Stimulated activated CD8-positive, alpha-beta memory T cell treated with anti-CD3 and anti-CD28 coated beads, Interleukin-7, amount 100 ng/mL, for 1 hour (primary cell): ENCODE measurements around the gene KRT17.
"Not testable (repeated sequence)": the region's sequence is repeated elsewhere in the genome, so short reads cannot be mapped to it uniquely, and the experiment has no call there.

Source experiments
- DNase-seq, 2 donors: peaks; one replicate each; pipeline ENCODE4 v3.0.0-alpha.2; 2020; ENCODE audit warnings: low read depth in 2 of 2

Gene KRT17

DNA sequence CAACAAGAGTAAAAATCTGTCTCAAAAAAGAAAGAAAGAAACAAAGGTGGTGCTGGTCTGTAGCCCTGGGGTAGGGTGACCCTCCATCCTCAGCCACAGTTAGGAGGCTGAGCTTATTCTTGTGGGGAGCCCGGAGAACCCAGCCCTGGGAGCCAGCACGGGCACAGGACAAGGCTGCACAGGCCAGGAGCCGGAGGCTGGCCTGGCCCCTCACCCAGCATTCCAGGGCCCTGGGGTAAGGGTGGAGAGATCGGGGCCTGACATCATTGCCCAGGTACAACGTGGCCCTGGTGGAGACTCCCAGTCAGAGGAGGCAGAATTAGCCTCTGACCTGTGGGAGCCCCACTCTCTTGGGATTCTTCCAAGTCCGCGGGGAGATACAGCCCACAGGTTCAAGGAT lies 10.3 kb upstream of the KRT17 start:
- DNase-seq = no peak

DNA sequence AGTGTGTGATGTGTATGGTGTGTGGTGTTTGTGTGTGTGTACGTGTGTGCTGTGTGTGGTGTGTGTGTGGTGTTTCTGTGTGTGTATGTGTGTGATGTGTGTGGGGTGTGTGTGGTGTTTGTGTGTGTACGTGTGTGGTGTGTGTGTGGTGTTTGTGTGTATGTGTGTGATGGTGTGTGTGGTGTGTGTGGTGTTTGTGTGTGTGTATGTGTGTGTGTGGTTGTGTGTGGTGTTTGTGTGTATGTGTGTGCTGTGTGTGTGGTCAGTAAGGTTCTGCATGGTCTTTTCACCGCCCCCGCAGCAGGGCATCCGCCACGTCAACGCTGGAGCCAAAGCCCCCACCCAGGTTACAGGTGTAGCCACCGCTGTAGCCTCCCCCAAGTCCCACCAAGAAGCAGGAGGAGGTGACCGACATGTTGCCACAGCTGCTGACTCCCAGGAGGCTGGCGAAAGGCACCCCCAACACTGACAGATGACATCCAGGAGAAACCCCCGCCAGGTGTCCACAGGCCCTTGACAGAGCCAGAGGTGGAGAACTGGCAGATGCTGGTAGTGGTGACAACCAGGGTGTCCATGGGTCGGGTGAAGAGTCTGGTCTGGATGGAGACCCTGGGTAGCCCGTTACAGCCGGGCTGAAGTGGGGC lies 9.3 kb upstream of the KRT17 start:
- no peak for DNase-seq

DNA sequence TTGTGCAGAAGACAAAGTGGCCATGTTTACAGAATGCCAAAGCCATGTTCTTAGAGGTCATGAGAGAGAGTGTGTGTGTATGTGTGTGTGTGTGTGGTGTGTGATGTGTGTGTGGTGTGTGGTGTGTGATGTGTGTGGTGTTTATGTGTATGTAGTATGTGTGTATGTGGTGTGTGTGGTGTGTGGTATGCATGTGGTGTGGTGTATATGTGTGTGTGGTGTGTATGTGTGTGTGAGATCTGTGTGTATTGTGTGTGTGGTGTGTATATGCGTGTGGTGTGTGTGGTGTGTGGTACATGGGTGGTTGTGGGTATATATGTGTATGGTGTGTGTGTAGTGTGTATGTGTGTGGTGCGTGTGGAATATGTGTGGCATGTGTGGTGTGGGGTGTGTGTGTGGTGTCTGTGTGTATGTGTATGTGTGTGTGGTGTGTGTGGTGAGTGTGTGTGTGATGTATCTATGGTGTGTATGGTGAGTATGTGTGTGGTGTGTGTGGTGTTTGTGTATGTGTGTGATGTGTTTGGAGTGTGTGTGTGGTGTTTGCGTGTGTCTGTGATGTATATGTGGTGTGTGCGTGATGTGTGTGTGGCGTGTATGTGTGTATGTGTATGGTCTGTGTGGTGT lies 8.2 kb upstream of the KRT17 start:
- DNase-seq = no peak

DNA sequence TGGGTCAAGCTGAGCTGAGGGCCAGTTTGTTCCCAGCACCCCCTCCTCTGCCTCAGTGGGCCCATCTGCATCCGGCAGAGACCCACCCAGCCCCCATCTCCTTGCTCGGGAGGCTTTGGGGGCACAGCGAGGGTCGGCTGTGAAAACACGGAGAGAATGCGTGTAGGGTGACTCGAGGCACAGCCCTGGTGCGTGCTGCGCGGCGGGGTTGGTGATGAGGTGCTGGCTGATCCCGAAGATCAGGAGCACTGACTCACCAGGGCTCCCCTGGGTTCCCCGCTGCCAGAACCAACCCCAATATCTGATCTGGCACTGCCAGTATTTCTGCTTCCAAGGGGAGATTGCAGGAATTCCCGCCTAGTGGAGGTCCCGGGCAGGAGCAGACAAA lies 7.5 kb upstream of the KRT17 start:
- no peak for DNase-seq

DNA sequence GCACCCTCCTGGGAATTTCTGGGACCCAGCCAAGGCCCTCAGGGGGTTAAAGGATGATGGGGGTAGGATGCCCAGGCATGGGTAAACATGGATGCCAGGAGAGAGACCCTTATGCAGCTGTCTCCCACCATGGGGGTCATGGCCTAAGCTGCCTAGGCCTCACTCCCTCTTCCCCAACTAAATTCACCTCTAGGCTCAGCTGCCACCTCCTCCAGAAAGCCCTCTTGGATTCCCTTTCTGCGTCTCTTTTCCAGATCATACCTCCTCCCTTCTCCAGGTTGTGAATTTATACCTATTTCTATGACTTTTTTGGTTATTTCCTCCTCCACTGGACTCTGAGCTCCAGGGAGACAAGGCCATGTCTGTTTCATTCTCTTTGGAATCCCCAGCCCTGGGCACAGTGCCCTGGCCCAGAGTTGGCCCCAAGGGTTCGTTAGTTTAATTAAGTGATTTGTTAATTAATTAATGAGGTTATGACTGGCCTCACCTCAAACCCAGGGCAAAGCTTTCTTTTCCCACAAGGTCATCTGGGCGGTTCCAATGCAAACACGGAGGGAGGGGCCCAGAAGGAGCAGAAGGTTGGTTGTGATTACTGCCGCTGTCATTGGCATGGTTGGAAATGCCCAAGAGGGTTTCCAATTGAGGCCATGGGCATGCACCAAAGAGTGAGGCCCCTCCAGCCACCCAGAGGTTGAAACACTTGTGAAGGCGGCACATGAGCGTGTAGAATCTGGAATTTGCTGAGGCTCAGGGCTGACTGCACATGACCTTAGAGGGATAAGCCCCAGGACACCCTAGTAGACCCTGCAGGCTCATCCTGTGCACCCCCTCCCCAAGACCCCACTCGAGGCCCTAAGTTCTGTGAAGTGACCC lies 6.9 kb upstream of the KRT17 start:
- DNase-seq = no peak

DNA sequence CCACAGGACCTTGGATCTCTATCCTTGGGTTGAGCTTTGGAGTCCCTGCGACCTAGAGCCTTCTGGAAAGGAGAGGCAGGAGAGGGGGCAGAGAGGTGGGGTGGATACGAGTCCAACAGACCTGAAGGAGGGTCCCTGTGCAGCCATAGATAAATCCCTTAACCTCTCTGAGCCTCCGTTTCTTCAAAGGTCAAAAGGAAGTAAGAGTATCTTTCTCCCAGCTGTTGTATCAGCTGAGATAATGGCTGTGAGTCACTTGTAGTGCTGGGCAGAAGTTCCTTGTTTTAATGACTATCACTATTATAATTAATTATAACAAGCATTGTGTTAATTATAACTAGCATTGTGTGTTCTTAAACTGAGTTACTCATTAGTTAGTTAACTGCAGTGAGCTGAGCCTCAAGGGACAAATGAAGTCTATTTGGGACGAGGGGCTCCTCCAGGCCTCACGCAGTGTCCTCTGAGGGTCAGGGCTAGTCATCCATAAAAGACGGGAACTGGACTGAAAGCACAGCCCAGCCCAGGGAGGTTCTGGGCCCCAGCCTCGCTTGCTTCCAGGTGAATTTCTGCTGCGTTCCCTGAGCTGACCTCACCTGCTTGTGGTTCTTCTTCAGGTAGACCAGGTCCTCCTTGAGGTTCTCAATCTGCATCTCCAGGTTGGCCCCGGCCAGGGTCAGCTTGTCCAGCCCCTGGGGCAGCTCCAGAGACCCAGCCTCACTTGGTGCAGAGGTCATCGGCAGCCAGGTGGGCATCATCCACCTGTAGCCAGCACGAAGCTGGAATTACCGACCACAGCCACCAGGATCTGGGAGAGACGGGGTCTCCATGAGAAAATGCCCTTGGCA lies 5.7 kb upstream of the KRT17 start:
- no peak for DNase-seq

DNA sequence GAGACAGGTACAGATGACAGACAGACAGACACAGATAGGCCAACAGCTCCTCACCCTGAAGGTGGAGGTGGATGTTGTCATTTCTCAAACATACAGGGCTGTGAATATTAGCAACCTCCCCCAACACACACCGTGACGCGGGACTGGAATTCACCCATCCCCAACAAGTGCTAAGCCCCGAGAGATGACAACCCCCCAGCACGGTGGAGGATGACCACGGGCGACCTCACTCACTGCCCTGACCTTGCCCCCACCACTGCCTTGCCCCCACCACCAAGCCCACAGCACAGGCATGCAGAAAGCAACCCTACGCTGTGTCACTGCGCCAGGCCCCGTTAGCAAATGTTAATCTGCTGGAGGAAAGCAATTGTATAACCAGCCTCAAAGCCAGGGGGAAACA lies 4.9 kb upstream of the KRT17 start:
- DNase-seq = no peak

DNA sequence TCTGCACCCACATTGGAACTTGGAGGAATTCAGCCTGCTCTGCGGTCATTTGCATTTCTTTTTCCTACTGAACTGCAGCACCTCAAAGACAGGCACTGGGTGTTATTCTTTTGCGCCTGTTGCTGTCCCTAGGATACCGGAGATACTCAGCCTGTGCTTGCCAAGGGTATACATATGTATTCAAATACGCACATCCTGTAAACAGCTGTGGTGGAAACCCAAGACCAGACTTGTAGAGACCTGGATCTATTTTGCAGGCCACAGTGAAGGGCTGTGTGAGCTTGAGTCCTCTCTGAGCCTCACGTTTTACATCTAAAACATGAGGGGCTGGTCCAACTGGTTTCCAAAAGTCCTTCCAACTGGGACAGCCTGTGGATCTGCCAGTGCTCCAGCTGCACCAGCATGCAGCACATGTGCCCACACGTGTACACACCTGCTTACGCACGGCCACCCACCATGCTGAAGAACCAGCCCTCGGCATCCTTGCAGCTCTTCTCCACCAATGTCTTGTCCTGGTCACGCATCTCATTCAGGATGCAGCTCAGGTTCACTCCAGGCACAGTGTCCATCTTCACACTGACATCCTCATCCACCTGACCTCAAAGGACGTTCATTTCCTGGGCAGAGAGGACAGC lies 4.4 kb upstream of the KRT17 start:
- DNase-seq = not testable (repeated sequence)

DNA sequence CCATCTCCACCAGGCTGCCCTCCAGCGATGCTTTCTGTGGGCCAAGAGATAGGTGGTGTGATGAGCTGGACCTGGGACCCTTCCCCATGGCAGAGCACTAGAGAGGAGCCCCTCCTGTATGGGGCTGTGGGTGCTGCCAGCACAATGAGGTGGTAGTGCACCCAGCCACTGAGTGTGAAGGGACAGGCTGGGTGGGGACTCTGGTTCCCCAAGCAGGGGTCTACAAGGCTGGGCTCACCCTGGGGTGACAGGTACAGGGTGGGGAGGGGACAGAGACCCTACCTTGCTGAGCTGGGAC lies 3.6 kb upstream of the KRT17 start:
- not testable (repeated sequence) for DNase-seq

DNA sequence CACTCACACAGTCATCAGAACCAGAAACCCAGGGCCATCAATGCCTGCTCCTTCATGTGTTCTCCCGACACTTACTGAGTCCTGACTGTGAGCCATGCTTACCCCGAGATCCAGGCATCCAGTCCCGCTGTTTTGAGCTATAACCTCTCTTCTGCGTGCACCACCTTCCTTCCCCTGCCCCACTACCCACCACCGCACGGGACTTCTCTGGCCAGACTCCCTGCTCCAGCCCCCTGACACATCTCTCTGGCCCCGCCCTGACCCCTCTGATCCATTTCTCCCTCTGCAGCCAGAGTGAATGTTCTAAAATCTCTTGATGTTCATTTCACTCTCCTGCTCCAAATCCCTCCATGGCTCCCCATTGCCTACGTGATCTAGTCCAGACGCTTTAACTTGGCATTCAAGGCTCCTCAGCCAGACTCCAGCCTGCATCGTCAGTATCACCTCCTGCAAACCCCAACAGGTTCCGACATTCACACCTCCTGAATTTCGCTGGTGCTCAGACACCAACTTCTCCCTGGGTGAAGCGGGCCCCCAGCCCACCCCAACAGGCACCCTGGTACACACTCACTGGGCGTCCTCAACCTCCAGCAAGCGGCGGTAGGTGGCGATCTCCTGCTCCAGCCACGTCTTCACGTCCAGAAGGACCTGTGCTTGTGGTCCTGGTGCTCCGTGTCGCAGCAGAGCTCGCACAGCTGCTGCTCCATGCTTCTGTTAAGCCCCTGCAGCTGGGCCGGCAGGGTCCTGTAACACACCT lies 3.1 kb upstream of the KRT17 start:
- DNase-seq = no peak

DNA sequence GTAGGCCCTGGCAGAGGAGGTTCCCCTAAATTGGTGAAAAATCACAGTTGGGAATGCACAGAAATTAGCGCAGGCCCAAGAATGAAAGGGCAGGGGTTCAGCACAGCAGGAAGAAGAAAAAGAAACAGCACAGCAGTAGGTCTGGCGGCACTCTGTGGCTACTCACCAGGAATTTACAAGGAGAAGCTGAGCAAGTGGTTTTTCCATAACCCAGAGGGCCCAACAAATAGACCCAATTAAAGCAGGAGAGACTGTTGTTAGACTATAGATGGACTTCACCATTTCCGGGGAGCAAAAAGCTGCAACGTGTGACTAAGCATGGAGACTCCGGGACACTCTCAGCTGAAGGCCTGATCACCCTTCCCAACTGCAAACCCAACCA lies 2.5 kb upstream of the KRT17 start:
- DNase-seq = not testable (repeated sequence)

DNA sequence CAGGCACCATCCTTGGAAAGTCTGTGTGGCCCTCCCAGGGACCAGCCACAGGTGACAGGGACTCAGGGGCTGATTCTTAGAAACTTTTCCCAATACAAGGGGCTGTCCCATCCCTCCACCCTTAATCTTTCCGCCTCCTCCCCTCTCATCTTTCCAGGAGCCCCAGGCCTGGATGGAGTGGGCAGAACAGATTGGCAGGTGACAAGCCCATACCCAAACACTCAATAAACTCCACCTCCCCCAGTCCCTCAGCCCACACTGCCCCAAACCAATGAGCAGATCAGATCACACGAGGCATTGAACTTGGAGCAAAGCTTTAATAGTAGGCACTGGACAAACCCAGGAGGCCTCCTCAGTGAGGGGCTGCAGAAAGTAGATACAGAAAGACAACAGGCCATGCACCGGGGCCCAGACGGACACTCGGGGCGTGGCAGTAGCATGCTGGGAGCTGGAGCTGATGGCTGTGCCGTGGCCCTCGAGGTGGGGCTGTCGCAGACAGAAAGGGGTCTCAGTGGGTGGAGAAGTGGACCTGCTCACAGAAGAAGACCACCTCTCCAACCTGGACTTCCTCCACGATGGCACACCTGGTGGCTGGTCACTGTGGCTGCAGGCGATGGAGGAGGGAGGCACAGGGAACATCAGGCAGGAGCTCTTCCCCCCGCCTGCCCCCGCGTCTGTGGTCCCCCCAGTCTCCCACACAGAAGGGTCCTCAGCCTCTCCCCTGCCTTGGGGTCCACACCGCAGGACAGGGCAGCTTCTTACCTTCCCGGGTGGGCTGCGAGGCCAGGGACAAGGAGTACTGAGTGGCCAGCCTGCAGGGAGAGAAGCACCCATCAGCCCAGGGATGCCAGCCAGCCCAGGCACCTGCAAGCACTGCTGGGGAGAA lies 1.9 kb upstream of the KRT17 start:
- DNase-seq = not testable (repeated sequence)

DNA sequence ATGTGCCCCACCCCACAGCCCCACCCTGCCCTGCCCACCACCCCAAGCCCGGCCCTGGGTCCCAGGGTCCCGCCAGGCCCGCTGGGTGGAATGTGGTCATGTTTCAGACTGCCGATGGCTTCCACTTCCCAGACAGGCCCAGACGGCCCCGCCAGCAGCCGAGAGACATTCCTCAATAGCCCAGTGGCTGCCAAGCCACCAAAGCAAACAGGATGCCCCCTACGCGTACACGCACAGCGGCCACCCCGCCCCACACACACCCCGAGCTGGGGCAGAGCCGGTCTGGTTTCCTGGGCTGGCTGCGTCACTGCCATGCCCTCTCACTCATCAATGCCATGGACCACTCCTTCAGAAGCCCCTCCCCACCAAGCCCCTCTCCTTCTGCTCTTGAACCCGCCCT lies 1.2 kb upstream of the KRT17 start:
- no peak for DNase-seq

DNA sequence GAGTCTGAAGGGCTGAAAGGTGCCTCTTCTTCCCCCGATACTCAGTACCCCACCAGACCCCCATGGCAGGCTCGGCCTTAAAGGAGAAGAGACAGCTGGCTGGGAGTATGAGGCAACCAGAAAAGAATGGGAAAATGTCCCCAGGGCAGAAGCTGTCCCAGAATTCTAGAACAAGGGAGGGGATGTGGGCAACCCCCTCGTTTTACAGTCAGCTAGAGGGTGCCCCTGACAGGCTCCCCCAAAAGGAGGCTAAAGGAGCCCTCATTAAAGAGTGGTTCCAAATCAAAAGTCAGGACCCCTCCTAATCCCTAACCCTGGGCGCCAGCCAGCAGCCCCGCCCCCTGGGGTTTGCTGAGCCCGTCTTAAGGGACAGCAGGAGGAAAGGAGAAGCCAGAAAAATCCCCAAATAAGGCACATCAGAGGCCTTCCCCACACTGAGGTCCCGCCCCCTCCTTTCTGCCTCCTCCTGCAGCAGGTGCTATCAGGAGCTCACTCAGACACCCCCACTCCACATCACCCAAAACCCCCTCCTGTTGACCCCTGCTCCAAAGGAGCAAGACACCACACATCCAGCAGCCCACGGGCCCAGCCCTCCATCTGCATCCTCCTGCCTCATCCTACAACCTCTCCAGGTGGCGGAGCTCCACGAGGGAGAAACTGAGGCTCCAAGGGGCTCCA lies 1.1 kb downstream of the KRT17 start:
- DNase-seq = not testable (repeated sequence)

DNA sequence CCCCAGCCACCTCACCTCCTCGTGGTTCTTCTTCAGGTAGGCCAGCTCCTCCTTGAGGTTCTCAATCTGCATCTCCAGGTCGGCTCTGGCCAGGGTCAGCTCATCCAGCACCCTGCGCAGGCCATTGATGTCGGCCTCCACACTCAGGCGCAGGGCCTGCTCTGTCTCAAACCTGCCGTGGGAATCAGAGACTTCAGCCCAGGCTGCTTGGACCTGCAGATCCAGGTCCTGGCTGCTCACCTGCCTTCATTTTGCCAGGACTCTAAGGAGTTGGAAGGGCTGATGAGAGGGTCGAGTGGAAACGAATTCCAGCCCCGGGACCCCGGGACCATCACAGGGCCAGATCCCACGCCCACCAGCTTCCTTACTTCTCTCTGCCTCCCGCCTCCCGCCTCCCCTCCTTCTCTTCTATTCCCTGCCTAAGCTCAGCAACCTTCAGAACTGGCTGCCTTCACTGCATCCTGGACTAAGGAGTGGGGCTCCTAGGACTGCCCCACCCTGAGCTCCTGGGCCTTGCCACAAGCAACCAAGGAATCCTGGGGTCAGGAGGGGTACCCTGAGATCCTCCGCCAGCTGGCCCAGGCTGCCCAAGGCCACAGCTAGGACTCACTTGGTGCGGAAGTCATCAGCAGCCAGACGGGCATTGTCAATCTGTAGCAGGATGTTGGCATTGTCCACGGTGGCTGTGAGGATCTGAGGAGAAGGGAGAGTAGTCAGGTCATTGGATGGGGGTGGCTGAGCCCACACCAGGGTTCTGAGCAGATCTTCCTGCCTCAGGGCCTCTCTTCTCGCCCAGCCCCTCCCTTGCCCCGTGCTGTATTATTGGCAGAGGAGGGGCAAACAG lies 1.8 kb downstream of the KRT17 start:
- not testable (repeated sequence) for DNase-seq

DNA sequence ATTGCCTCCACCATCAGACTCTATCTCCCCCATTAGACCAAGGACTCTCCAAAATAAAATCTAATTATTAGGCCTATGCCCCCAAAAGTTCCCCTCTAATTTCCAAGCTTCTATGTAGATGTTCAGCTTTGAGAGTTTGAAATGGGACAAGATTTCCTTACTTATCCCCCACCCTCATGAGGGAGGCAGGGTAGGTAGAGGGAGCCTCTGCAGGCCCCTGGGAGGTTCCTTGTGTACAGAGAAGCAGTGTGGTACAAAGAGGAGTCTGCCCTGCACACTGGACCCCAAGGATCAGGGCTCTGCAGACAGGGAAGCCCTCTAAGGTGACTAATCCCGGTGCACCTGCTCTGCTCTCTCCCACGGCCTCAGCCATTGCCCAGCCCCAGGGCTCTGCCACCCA lies 2.5 kb downstream of the KRT17 start:
- no peak for DNase-seq

DNA sequence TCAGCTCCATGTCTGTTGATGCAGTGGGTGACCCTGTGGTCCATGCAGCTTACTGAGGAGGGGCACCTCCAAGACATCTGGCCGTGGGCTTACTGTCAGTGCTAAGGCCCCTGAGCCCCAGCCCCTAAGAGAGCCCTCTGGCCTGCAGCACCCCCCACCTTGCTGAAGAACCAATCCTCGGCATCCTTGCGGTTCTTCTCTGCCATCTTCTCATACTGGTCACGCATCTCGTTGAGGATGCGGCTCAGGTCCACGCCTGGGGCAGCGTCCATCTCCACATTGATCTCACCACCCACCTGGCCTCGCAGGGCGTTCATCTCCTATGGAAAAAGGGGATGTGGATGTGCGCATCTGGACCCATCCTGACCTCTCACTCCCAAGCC lies 2.9 kb downstream of the KRT17 start:
- DNase-seq = not testable (repeated sequence)

DNA sequence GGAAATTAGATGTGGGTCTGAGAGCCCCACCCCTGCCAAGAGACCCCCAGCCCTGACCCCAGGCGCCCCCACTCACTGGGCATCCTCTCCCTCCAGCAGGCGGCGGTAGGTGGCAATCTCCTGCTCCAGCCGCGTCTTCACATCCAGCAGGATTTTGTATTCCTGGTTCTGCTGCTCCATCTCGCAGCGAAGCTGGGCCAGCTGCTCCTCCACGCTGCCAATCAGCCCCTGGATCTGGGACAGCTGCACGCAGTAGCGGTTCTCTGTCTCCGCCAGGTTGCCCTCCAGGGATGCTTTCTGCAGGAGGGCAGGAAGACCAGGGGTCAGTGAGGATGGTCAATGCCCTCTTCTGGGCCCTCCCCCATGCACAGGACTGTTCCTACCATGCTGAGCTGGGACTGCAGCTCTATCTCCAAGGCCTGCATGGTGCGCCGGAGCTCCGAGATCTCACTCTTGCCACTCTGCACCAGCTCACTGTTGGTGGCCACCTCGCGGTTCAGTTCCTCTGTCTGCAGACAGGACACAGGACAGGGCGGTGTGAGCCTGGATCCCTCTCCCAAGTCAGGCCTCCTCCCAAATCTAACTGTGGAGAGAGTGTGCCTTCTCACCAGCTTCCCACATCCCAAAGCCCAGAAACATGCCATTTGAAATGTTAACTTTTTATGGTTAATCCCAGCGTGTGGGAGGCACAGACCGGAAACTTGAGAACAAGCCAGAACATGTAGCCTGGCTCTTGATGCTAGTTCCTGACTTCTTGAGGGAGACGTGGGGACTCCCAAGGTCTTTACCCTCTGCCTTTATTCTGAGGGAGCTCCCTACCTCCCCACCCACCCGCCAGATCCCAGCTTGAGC lies 3.6 kb downstream of the KRT17 start:
- DNase-seq = no peak
